PC-3 (cell line): Measurements from ENCODE around the gene PIGK.

Source experiments
- CTCF ChIP-seq: fragments of 300-600 bp; sonication (generic); conservative IDR thresholded peaks from 2 replicates; pipeline ENCODE4 v1.5.1; 2017; ENCODE audit warnings: antibody characterized with exemption, low read depth, mild to moderate bottlenecking, low read length
- EZH2 ChIP-seq: fragments of 300-600 bp; sonication (generic); IDR thresholded peaks from one replicate; pipeline ENCODE4 v1.6.1; 2017; ENCODE audit warnings: antibody characterized with exemption, mild to moderate bottlenecking, low read length; ENCODE audit not compliant: unreplicated experiment
- EZH2phosphoT487 ChIP-seq: fragments of 300-600 bp; sonication (generic); IDR thresholded peaks from 2 replicates; pipeline ENCODE4 v1.6.1; 2018; ENCODE audit warnings: mild to moderate bottlenecking, antibody characterized with exemption, low read length, borderline replicate concordance

DNA sequence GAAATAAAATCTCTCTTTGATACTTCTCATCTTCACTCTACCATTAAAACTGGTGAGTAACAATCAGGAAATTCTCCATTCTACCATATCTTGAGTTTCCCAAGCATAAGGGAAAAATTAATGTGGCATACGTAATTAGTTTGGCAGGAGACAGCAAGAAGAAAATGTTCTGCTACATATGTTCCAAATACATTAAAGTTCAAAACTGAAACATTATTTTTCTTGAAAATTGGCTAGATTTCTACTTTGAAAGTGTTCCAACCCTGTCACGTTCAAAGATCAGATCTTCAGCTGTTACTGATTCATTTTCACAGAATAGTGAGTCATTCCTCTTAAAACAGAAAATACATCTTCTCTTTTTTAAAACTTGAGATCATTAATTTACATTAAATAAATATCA lies 48.5 kb downstream of the PIGK start:
- TF ChIP-seq CTCF: no peak
- TF ChIP-seq EZH2: no peak
- TF ChIP-seq EZH2phosphoT487: no peak
